HepG2 (cell line): ENCODE results near the gene OPRL1. TPM values are rescaled to one million over a fixed set of nuclear protein-coding genes. Genes with fewer than 3 reads are reported as not detected.

Experiments used
- HOMEZ ChIP-seq: IDR thresholded peaks from 2 replicates; pipeline ENCODE4 v1.6.1; 2016; ENCODE audit warnings: low read depth
- MAZ ChIP-seq, 2 experiments: sonication (generic) in 1 of 2; formaldehyde crosslinking in 1 of 2; IDR thresholded peaks; 2 replicates each; pipeline versions ENCODE4 v1.5.0 to v1.6.1; 2012 to 2020; ENCODE audit warnings: low read depth in 2 of 2, mild to moderate bottlenecking in 2 of 2, borderline replicate concordance in 1 of 2, improper control_type of control experiment in 1 of 2, low read length in 1 of 2, missing genetic modification reagents in 1 of 2, moderate library complexity in 1 of 2
- MED1 ChIP-seq: sonication (generic); formaldehyde crosslinking; IDR thresholded peaks from 2 replicates; pipeline ENCODE4 v1.4.0; 2020; ENCODE audit warnings: missing genetic modification reagents
- MED8 ChIP-seq: sonication (generic); formaldehyde crosslinking; IDR thresholded peaks from 2 replicates; pipeline ENCODE4 v1.8.1; 2023; ENCODE audit warnings: mild to moderate bottlenecking, missing genetic modification reagents; ENCODE audit not compliant: insufficient replicate concordance
- NCOA1 ChIP-seq: sonication (generic); formaldehyde crosslinking; IDR thresholded peaks from 2 replicates; pipeline ENCODE4 v1.9.0; 2021; ENCODE audit warnings: missing genetic modification reagents
- NFIB ChIP-seq: sonication (generic); formaldehyde crosslinking; IDR thresholded peaks from 2 replicates; pipeline ENCODE4 v1.9.0; 2021; ENCODE audit warnings: missing genetic modification reagents, mild to moderate bottlenecking, borderline replicate concordance
- TERF1 ChIP-seq: sonication (generic); formaldehyde crosslinking; IDR thresholded peaks from 2 replicates; pipeline ENCODE4 v1.8.0; 2022; ENCODE audit warnings: mild to moderate bottlenecking, missing genetic modification reagents, moderate library complexity
- THRA ChIP-seq: sonication (generic); formaldehyde crosslinking; IDR thresholded peaks from 2 replicates; pipeline ENCODE4 v1.4.0; 2020; ENCODE audit warnings: missing genetic modification reagents, borderline replicate concordance
- U2AF2 ChIP-seq: fragments of 200-400 bp; formaldehyde crosslinking; IDR thresholded peaks from 2 replicates; pipeline ENCODE4 v1.6.1; 2017; ENCODE audit warnings: low read depth, mild to moderate bottlenecking, low read length
- UBTF ChIP-seq: sonication (generic); formaldehyde crosslinking; IDR thresholded peaks from 2 replicates; pipeline ENCODE4 v1.4.0; 2020; ENCODE audit warnings: mild to moderate bottlenecking, missing genetic modification reagents
- ZNF331 ChIP-seq: sonication (generic); formaldehyde crosslinking; IDR thresholded peaks from 2 replicates; pipeline ENCODE4 v1.4.0; 2020; ENCODE audit warnings: missing genetic modification reagents
- ZNF382 ChIP-seq: sonication (generic); formaldehyde crosslinking; IDR thresholded peaks from 2 replicates; pipeline ENCODE4 v1.5.0; 2020; ENCODE audit warnings: missing genetic modification reagents, mild to moderate bottlenecking, borderline replicate concordance
- ZNF512B ChIP-seq: sonication (generic); formaldehyde crosslinking; IDR thresholded peaks from 2 replicates; pipeline ENCODE4 v1.5.1; 2020; ENCODE audit warnings: missing genetic modification reagents, mild to moderate bottlenecking, borderline replicate concordance
- ZNF563 ChIP-seq: sonication (generic); formaldehyde crosslinking; IDR thresholded peaks from 2 replicates; pipeline ENCODE4 v1.8.0; 2022; ENCODE audit warnings: mild to moderate bottlenecking, moderate library complexity, missing genetic modification reagents
- ZNF7 ChIP-seq: IDR thresholded peaks from 2 replicates; pipeline ENCODE4 v1.6.1; 2016; ENCODE audit warnings: missing biosample characterization, missing genetic modification reagents
- ZNF784 ChIP-seq: sonication (generic); formaldehyde crosslinking; IDR thresholded peaks from 2 replicates; pipeline ENCODE4 v1.5.1; 2020; ENCODE audit warnings: missing genetic modification reagents, mild to moderate bottlenecking, borderline replicate concordance
- ZNF850 ChIP-seq: sonication (generic); formaldehyde crosslinking; conservative IDR thresholded peaks from 2 replicates; pipeline ENCODE4 v1.9.0; 2021; ENCODE audit warnings: mild to moderate bottlenecking, missing genetic modification reagents
- polyA plus RNA-seq, 8 experiments: library from polyadenylated mRNA; depleted of rRNA in 3 of 8; stranded (reverse) in 7 of 8; unstranded in 1 of 8; fragments of >200 nt; fragmentation: Illumina TruSeq in 4 of 8; extraction: Trizol in 4 of 8; gene quantifications; 2 replicates each; pipeline versions ENCODE4 v1.2.1 to v1.2.3, GENCODE V29; 2011 to 2016; ENCODE audit warnings: low read depth in 4 of 8, missing spikeins in 1 of 8, mixed read lengths in 1 of 8; ENCODE audit not compliant: insufficient read depth in 1 of 8
- total RNA-seq, 5 experiments: library from RNA; depleted of rRNA; stranded (reverse); fragments of >200 nt; fragmentation: Illumina TruSeq; extraction: Trizol; gene quantifications; 2 replicates each; pipeline ENCODE4 v1.2.3, GENCODE V29; 2016; ENCODE audit warnings: low read depth in 1 of 5

The OPRL1 gene
- total and polyA plus RNA-seq, 2 of the 13 experiments (the other 11 are each of a cell fraction or from before 2014, with no cell fraction given) = 0.35 to 0.71 TPM

- TF ChIP-seq U2AF2 (no peak), HOMEZ (peak; percentile 67; the same call in 1 of the 2 replicates), THRA (CRISPR knock-in tag) (peak; percentile 80), NFIB (CRISPR knock-in tag) (no peak), TERF1 (CRISPR knock-in tag) (peak; percentile 92), ZNF563 (CRISPR knock-in tag) (peak; percentile 93), MAZ (IDR thresholded peaks at IDR 0.05; ENCODE audit: borderline replicate concordance, low read depth, low read length) (peak; percentile 94), MAZ (CRISPR knock-in tag; IDR thresholded peaks at IDR 0.05; ENCODE audit: low read depth) (peak; percentile 97), UBTF (CRISPR knock-in tag) (peak; percentile 66), ZNF850 (CRISPR knock-in tag) (peak; percentile 66; the same call in 1 of the 2 replicates), MED1 (CRISPR knock-in tag) (peak; percentile 61; the same call in 1 of the 2 replicates), NCOA1 (peak; percentile 85), ZNF512B (no peak), ZNF382 (CRISPR knock-in tag) (no peak), ZNF784 (CRISPR knock-in tag) (peak; percentile 83; the same call in 1 of the 2 replicates), ZNF331 (CRISPR knock-in tag) (peak; percentile 87), MED8 (CRISPR knock-in tag) (peak; percentile 96), ZNF7 (peak; percentile 41; the same call in 1 of the 2 replicates)
Observed at GRCh38 chr20:64062596-64063388, 17.1 kb upstream of the OPRL1 start, which contains the start of gene TCEA2 (continued).
